Measurements from ENCODE around the gene RTP2. TPM values are rescaled to one million over a fixed set of nuclear protein-coding genes. Genes with fewer than 3 reads are reported as not detected.

RTP2 gene
- total and polyA plus RNA-seq, 9 donors: not detected

DNA sequence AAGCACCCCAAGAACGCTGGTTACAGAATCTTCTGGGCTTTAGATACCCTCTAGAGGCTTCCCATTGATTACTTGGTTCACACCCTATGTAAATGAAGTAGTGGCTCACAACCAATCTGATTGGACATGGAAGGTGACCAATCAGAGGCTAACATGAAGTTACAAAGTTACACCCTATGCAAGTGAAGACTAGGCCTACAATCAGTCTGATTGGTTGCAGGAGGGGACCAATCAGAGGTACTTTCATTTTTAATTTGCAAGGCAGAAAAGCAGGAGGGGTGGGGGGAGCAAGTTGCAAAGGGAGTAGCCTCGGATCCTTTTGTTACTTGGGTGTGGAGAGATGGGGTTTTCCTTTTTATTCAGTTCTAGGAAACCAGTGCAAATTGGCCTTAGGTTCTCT, 11.1 kb upstream of the RTP2 start:
- intact Hi-C loops (cut with DNase I): loop anchor here in 2 of 4 donors (5.0 to 10.0 kb wide), 3 partner anchors 399 to 1099 kb away; partner anchors contain the start of gene AHSG (in 1 of the 2)
- Histone ChIP-seq H3K4me3 (no peak overlapping the region), H3K27me3 (no peaks in the 10 kb centered on the region), H3K9me3 (no peaks in the 10 kb centered on the region), H3K27ac (no peak overlapping the region), H3K4me1 (ENCODE audit: insufficient read depth) (no peaks in the 10 kb centered on the region), H3K36me3 (no peaks in the 10 kb centered on the region)
- 77 to 84% (median 84%) methylated on average over 2 of the region's 2 CpGs for WGBS, 3 donors
- DNase-seq: no peak
- TF ChIP-seq POLR2A (IDR thresholded peaks at IDR 0.05) (no peak), EP300 (IDR thresholded peaks at IDR 0.05) (no peak)
- TF ChIP-seq, protein P1, sequence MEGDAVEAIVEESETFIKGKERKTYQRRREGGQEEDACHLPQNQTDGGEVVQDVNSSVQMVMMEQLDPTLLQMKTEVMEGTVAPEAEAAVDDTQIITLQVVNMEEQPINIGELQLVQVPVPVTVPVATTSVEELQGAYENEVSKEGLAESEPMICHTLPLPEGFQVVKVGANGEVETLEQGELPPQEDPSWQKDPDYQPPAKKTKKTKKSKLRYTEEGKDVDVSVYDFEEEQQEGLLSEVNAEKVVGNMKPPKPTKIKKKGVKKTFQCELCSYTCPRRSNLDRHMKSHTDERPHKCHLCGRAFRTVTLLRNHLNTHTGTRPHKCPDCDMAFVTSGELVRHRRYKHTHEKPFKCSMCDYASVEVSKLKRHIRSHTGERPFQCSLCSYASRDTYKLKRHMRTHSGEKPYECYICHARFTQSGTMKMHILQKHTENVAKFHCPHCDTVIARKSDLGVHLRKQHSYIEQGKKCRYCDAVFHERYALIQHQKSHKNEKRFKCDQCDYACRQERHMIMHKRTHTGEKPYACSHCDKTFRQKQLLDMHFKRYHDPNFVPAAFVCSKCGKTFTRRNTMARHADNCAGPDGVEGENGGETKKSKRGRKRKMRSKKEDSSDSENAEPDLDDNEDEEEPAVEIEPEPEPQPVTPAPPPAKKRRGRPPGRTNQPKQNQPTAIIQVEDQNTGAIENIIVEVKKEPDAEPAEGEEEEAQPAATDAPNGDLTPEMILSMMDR (IDR thresholded peaks at IDR 0.05): no peak

DNA sequence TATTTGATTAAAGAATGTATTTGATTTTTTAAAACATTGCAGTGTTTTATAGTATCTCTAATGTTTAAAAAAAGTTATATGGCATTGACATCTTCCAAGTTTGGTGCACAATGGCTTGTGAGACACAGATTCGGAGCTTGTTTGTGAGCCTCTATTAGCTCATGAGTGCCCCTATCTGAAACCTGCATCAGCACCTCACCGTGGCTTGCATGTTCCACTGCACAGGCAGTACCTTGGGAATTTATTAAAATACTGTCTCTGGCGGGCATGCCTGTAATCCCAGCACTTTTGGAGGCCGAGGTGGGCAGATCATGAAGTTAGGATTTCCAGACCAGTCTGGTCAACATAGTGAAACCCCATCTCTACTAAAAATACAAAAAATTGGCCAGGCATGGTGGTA, 6.8 kb upstream of the RTP2 start:
- TF ChIP-seq EP300 (IDR thresholded peaks at IDR 0.05) (no peak), POLR2A (IDR thresholded peaks at IDR 0.05) (no peak)
- TF ChIP-seq, protein P1 (IDR thresholded peaks at IDR 0.05): no peak

DNA sequence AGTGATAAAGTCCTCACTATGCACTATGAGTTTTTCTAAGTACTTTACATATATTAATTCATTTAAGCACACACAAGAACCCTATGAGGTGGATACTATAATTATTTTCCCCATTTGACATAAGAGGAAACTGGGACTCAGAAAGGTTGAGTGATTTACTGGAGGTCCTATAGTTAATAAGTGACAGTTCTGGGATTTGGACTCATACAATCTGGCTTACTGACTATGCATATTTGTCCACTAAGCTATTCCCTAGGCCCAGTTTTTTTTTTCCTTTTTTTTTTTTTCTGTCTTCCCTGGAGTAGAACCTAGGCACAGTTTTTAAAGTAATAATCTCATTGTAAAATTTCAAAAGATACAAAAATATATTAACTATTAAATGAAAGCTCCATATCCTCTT, 6.3 kb upstream of the RTP2 start:
- no peaks in the 10 kb centered on the region for H3K9me3 ChIP-seq

More for the DNA sequence above, 6.8 kb upstream of the RTP2 start:
- intact Hi-C loops (cut with DNase I): no loop called here
- no peak overlapping the region for H3K27ac ChIP-seq
- H3K4me3 ChIP-seq: no peak overlapping the region
- H3K9me3 ChIP-seq: no peaks in the 10 kb centered on the region
- 73 to 80% (median 79%) methylated on average over 4 of the region's 4 CpGs for WGBS, 3 donors
- DNase-seq: no peak
- H3K27me3 ChIP-seq: no peaks in the 10 kb centered on the region
- H3K36me3 ChIP-seq: no peaks in the 10 kb centered on the region
- H3K4me1 ChIP-seq (ENCODE audit: insufficient read depth): no peaks in the 10 kb centered on the region

DNA sequence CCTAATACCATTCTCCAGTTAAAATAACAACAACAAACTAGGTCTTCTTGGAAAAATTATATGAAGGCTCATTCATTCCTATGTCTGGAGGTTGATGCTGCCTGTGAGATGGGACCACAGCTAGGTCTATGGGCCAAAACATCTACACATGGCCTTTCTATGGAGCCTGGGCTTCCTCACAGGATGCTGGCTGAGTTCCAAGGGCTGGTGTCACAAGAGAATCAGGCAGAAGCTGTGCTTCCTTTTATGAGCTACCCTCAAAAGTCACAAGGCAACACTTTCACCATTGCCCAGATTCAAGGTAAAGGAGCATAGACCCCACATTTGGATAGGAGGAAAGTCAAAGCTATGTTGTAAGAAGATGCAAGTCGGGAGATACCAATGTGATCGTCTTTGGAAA, 4.6 kb upstream of the RTP2 start:
- intact Hi-C loops (cut with DNase I): no loop called here
- TF ChIP-seq POLR2A (IDR thresholded peaks at IDR 0.05) (no peak), EP300 (IDR thresholded peaks at IDR 0.05) (no peak)
- TF ChIP-seq, protein P1 (IDR thresholded peaks at IDR 0.05): no peak

More for the DNA sequence above, 6.3 kb upstream of the RTP2 start:
- H3K4me1 ChIP-seq (ENCODE audit: insufficient read depth): no peaks in the 10 kb centered on the region
- TF ChIP-seq, protein P1 (IDR thresholded peaks at IDR 0.05): no peak
- TF ChIP-seq POLR2A (IDR thresholded peaks at IDR 0.05) (no peak), EP300 (IDR thresholded peaks at IDR 0.05) (no peak)
- no peaks in the 10 kb centered on the region for H3K36me3 ChIP-seq
- no peaks in the 10 kb centered on the region for H3K27me3 ChIP-seq
- intact Hi-C loops (cut with DNase I): no loop called here
- no peak for DNase-seq
- no peak overlapping the region for H3K27ac ChIP-seq
- no peak overlapping the region for H3K4me3 ChIP-seq

More for the DNA sequence above, 4.6 kb upstream of the RTP2 start:
- no peak for DNase-seq
- H3K4me1 ChIP-seq (ENCODE audit: insufficient read depth): no peaks in the 10 kb centered on the region
- H3K4me3 ChIP-seq: no peak overlapping the region
- no peaks in the 10 kb centered on the region for H3K9me3 ChIP-seq
- 94 to 99% (median 95%) methylated on average over 2 of the region's 2 CpGs for WGBS, 3 donors
- no peak overlapping the region for H3K27ac ChIP-seq
- no peaks in the 10 kb centered on the region for H3K27me3 ChIP-seq
- H3K36me3 ChIP-seq: no peaks in the 10 kb centered on the region
